Esophagus squamous epithelium (tissue), 4 donors: ENCODE results near the gene PKP3.

Experiments used
- POLR2A ChIP-seq, 4 donors: fragments of 450-650 bp; IDR thresholded peaks; one replicate each; pipeline ENCODE4 v1.6.1; 2017; ENCODE audit warnings: antibody characterized with exemption in 4 of 4, mild to moderate bottlenecking in 4 of 4, moderate library complexity in 3 of 4
- TF ChIP-seq, protein P1 (sequence below), 6 experiments: fragments of 450-650 bp in 4 of 6; fragments of 200-600 bp in 2 of 6; sonication (generic) in 2 of 6; IDR thresholded peaks; one replicate each; pipeline ENCODE4 v1.5.1; 2016 to 2019; ENCODE audit warnings: antibody characterized with exemption in 6 of 6, mild to moderate bottlenecking in 4 of 6, moderate library complexity in 4 of 6

DNA sequence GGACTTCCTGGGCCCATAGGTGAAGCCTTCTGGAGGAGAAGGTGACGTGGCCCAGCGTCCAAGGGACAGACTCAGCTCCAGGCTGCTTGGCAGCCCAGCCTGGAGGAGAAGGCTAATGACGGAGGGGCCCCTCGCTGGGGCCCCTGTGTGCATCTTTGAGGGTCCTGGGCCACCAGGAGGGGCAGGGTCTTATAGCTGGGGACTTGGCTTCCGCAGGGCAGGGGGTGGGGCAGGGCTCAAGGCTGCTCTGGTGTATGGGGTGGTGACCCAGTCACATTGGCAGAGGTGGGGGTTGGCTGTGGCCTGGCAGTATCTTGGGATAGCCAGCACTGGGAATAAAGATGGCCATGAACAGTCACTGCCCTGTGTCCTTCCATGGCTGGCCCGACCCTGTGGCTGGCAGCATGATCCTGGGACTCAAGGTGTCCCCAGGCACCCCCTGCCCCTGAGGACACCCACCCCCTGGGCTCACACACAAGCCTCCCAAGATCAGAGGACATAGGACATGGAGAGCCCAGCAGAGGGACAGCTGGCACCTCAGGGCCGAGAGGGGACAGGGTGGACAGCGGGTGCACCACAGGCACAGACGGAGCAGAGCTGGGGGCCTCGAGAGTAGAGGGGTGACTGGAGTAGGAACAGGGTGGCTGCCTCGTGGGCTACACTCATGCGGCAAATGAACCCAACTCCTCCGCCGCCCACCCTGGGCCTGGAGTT is 10.7 kb downstream of the PKP3 start:
- no peak for TF ChIP-seq POLR2A (IDR thresholded peaks at IDR 0.05)
- TF ChIP-seq, protein P1, sequence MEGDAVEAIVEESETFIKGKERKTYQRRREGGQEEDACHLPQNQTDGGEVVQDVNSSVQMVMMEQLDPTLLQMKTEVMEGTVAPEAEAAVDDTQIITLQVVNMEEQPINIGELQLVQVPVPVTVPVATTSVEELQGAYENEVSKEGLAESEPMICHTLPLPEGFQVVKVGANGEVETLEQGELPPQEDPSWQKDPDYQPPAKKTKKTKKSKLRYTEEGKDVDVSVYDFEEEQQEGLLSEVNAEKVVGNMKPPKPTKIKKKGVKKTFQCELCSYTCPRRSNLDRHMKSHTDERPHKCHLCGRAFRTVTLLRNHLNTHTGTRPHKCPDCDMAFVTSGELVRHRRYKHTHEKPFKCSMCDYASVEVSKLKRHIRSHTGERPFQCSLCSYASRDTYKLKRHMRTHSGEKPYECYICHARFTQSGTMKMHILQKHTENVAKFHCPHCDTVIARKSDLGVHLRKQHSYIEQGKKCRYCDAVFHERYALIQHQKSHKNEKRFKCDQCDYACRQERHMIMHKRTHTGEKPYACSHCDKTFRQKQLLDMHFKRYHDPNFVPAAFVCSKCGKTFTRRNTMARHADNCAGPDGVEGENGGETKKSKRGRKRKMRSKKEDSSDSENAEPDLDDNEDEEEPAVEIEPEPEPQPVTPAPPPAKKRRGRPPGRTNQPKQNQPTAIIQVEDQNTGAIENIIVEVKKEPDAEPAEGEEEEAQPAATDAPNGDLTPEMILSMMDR (IDR thresholded peaks at IDR 0.05), result no peak
